ENCODE data around the gene WWOX. TPM values are rescaled to one million over a fixed set of nuclear protein-coding genes. Genes with fewer than 3 reads are reported as not detected.

Gene WWOX
- total RNA-seq, 1 donor from 2014 or later: 7.3 TPM

- Mint-ChIP-seq H3K36me3 (ENCODE audit: low read depth, unreplicated experiment) (no peaks in the 10 kb centered on the region), H3K4me3 (ENCODE audit: unreplicated experiment) (no peak overlapping the region), H3K27ac (ENCODE audit: unreplicated experiment) (no peak overlapping the region), H3K4me1 (ENCODE audit: low read depth, unreplicated experiment) (peaks cover 20% of the 10 kb centered on the region), H3K27me3 (ENCODE audit: low read depth, unreplicated experiment) (peaks cover 3% of the 10 kb centered on the region), H3K9me3 (ENCODE audit: unreplicated experiment) (peaks cover 2% of the 10 kb centered on the region)
- Histone ChIP-seq H3K27ac (ENCODE audit: low read depth, low read length) (no peak overlapping the region), H3K9me3 (ENCODE audit: insufficient read depth, low read depth, low read length) (no peaks in the 10 kb centered on the region), H4K20me1 (ENCODE audit: insufficient read depth, low read length) (no peaks in the 10 kb centered on the region), H3K36me3 (ENCODE audit: insufficient read depth, low read length) (no peaks in the 10 kb centered on the region), H3K4me3 (ENCODE audit: insufficient read depth, low read depth, low read length) (no peak overlapping the region), H3K9ac (ENCODE audit: low read length) (no peak overlapping the region), H3K27me3 (ENCODE audit: insufficient read depth, low read length) (no peaks in the 10 kb centered on the region), H3K4me1 (ENCODE audit: insufficient read depth, low read length) (no peaks in the 10 kb centered on the region), H3K4me2 (ENCODE audit: low read length) (no peak overlapping the region), H2AFZ (ENCODE audit: low read depth, low read length) (no peak overlapping the region), H3K79me2 (ENCODE audit: insufficient read depth, low read length) (no peaks in the 10 kb centered on the region)
- TF ChIP-seq, protein P1, sequence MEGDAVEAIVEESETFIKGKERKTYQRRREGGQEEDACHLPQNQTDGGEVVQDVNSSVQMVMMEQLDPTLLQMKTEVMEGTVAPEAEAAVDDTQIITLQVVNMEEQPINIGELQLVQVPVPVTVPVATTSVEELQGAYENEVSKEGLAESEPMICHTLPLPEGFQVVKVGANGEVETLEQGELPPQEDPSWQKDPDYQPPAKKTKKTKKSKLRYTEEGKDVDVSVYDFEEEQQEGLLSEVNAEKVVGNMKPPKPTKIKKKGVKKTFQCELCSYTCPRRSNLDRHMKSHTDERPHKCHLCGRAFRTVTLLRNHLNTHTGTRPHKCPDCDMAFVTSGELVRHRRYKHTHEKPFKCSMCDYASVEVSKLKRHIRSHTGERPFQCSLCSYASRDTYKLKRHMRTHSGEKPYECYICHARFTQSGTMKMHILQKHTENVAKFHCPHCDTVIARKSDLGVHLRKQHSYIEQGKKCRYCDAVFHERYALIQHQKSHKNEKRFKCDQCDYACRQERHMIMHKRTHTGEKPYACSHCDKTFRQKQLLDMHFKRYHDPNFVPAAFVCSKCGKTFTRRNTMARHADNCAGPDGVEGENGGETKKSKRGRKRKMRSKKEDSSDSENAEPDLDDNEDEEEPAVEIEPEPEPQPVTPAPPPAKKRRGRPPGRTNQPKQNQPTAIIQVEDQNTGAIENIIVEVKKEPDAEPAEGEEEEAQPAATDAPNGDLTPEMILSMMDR (IDR thresholded peaks at IDR 0.05; ENCODE audit: insufficient read depth, low read depth, low read length): no peak
- no peak for TF ChIP-seq EZH2 (IDR thresholded peaks at IDR 0.05; ENCODE audit: insufficient read depth, low read length)
- FAIRE-seq: no peak
- DNase-seq (ENCODE audit: low read depth): no peak
These were observed 972.0 kb downstream of the WWOX start for GRCh38 chr16:79071424-79071823.

DNA sequence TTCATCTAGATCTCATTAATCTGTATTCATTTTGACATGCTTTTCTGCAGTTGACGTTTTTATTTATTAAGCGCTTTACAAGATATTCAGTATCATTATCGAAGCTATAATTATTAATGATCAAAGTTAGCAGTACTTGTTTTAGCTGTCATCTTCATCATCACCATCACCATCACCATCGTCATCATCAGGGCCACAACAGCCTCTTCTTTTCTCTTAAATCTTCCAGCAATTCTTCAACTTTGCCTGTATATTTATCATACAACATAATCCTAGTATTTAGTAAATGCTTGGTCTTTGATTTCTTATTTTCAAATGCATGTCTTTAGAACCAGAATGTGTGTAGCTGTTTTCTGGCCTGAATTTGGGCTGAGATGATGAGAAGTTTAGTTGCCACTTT, 973.1 kb downstream of the WWOX start:
- Mint-ChIP-seq H3K4me1 (ENCODE audit: low read depth, unreplicated experiment) (peaks cover 15% of the 10 kb centered on the region), H3K36me3 (ENCODE audit: low read depth, unreplicated experiment) (no peaks in the 10 kb centered on the region), H3K4me3 (ENCODE audit: unreplicated experiment) (no peak overlapping the region), H3K27me3 (ENCODE audit: low read depth, unreplicated experiment) (peaks cover 3% of the 10 kb centered on the region), H3K27ac (ENCODE audit: unreplicated experiment) (no peak overlapping the region), H3K9me3 (ENCODE audit: unreplicated experiment) (peaks cover 2% of the 10 kb centered on the region)
- Histone ChIP-seq H2AFZ (ENCODE audit: low read depth, low read length) (no peak overlapping the region), H3K9ac (ENCODE audit: low read length) (no peak overlapping the region), H3K9me3 (ENCODE audit: insufficient read depth, low read depth, low read length) (no peaks in the 10 kb centered on the region), H3K79me2 (ENCODE audit: insufficient read depth, low read length) (no peaks in the 10 kb centered on the region), H3K4me2 (ENCODE audit: low read length) (no peak overlapping the region), H4K20me1 (ENCODE audit: insufficient read depth, low read length) (no peaks in the 10 kb centered on the region), H3K4me3 (ENCODE audit: insufficient read depth, low read depth, low read length) (no peak overlapping the region), H3K27me3 (ENCODE audit: insufficient read depth, low read length) (no peaks in the 10 kb centered on the region), H3K4me1 (ENCODE audit: insufficient read depth, low read length) (no peaks in the 10 kb centered on the region), H3K27ac (ENCODE audit: low read depth, low read length) (no peak overlapping the region), H3K36me3 (ENCODE audit: insufficient read depth, low read length) (no peaks in the 10 kb centered on the region)
- FAIRE-seq (no peak), DNase-seq (ENCODE audit: low read depth) (no peak)
- TF ChIP-seq, protein P1 (IDR thresholded peaks at IDR 0.05; ENCODE audit: insufficient read depth, low read depth, low read length): no peak
- TF ChIP-seq EZH2 (IDR thresholded peaks at IDR 0.05; ENCODE audit: insufficient read depth, low read length): no peak

- TF ChIP-seq, protein P1 (IDR thresholded peaks at IDR 0.05; ENCODE audit: insufficient read depth, low read depth, low read length): no peak
- no peak for TF ChIP-seq EZH2 (IDR thresholded peaks at IDR 0.05; ENCODE audit: insufficient read depth, low read length)
- H3K36me3 Mint-ChIP-seq (ENCODE audit: low read depth, unreplicated experiment): no peaks in the 10 kb centered on the region
- Histone ChIP-seq H3K79me2 (ENCODE audit: insufficient read depth, low read length) (no peaks in the 10 kb centered on the region), H3K4me1 (ENCODE audit: insufficient read depth, low read length) (no peaks in the 10 kb centered on the region), H3K9ac (ENCODE audit: low read length) (no peak overlapping the region), H3K4me2 (ENCODE audit: low read length) (no peak overlapping the region), H3K4me3 (ENCODE audit: insufficient read depth, low read depth, low read length) (no peak overlapping the region), H3K36me3 (ENCODE audit: insufficient read depth, low read length) (no peaks in the 10 kb centered on the region), H3K27ac (ENCODE audit: low read depth, low read length) (no peak overlapping the region), H4K20me1 (ENCODE audit: insufficient read depth, low read length) (no peaks in the 10 kb centered on the region), H3K27me3 (ENCODE audit: insufficient read depth, low read length) (no peaks in the 10 kb centered on the region), H3K9me3 (ENCODE audit: insufficient read depth, low read depth, low read length) (no peaks in the 10 kb centered on the region), H2AFZ (ENCODE audit: low read depth, low read length) (no peak overlapping the region)
- H3K27me3 Mint-ChIP-seq (ENCODE audit: low read depth, unreplicated experiment): peaks cover 7% of the 10 kb centered on the region
- peaks cover 11% of the 10 kb centered on the region for H3K4me1 Mint-ChIP-seq (ENCODE audit: low read depth, unreplicated experiment)
- no peak overlapping the region for H3K27ac Mint-ChIP-seq (ENCODE audit: unreplicated experiment)
- DNase-seq (ENCODE audit: low read depth): no peak
- FAIRE-seq: no peak
- H3K9me3 Mint-ChIP-seq (ENCODE audit: unreplicated experiment): no peaks in the 10 kb centered on the region
- H3K4me3 Mint-ChIP-seq (ENCODE audit: unreplicated experiment): no peak overlapping the region
These were observed 974.1 kb downstream of the WWOX start for GRCh38 chr16:79073566-79073965.
